ENCODE data around the gene PCNX2.
"Not testable (repeated sequence)": the region's sequence is repeated elsewhere in the genome, so short reads cannot be mapped to it uniquely, and the experiment has no call there.

PCNX2 gene

GRCh38 chr1:233180641-233181364 lies 114.7 kb downstream of the PCNX2 start:
- TF ChIP-seq CTCF (IDR thresholded peaks at IDR 0.05; ENCODE audit: low read length, missing control alignments) = no peak
- no peak overlapping the region for H3K4me3 ChIP-seq (replicated peaks; ENCODE audit: low read depth, low read length)
- no peak for DNase-seq (ENCODE audit: low read depth)

GRCh38 chr1:233179638-233180037 lies 115.9 kb downstream of the PCNX2 start:
- not testable (repeated sequence) for H3K4me3 ChIP-seq (replicated peaks; ENCODE audit: low read depth, low read length)
- DNase-seq (ENCODE audit: low read depth) = peak; percentile 24

GRCh38 chr1:233172201-233172600 lies 123.3 kb downstream of the PCNX2 start:
- TF ChIP-seq CTCF (IDR thresholded peaks at IDR 0.05; ENCODE audit: low read length, missing control alignments) = peak; percentile 34
- peak; percentile 72 for DNase-seq (ENCODE audit: low read depth)
- H3K4me3 ChIP-seq (replicated peaks; ENCODE audit: low read depth, low read length) = no peak overlapping the region

- no peak overlapping the region for H3K4me3 ChIP-seq (replicated peaks; ENCODE audit: low read depth, low read length)
- TF ChIP-seq CTCF (IDR thresholded peaks at IDR 0.05; ENCODE audit: low read length, missing control alignments) = no peak
- no peak for DNase-seq (ENCODE audit: low read depth)
Measured at GRCh38 chr1:233170741-233171140, 124.8 kb downstream of the PCNX2 start.

- no peak for TF ChIP-seq CTCF (IDR thresholded peaks at IDR 0.05; ENCODE audit: low read length, missing control alignments)
- DNase-seq (ENCODE audit: low read depth) = no peak
- no peak overlapping the region for H3K4me3 ChIP-seq (replicated peaks; ENCODE audit: low read depth, low read length)
Measured at GRCh38 chr1:233168384-233168783, 127.1 kb downstream of the PCNX2 start.

GRCh38 chr1:233166896-233167295 lies 128.6 kb downstream of the PCNX2 start:
- TF ChIP-seq CTCF (IDR thresholded peaks at IDR 0.05; ENCODE audit: low read length, missing control alignments) = no peak
- peak; percentile 81 for DNase-seq (ENCODE audit: low read depth)
- no peak overlapping the region for H3K4me3 ChIP-seq (replicated peaks; ENCODE audit: low read depth, low read length)

- no peak for TF ChIP-seq CTCF (IDR thresholded peaks at IDR 0.05; ENCODE audit: low read length, missing control alignments)
- no peak overlapping the region for H3K4me3 ChIP-seq (replicated peaks; ENCODE audit: low read depth, low read length)
- DNase-seq (ENCODE audit: low read depth) = no peak
Measured at GRCh38 chr1:233163696-233164095, 131.8 kb downstream of the PCNX2 start.
